GM04504 (cell line): ENCODE data around the gene OGA.

Source experiments
- DNase-seq: peaks from one replicate; pipeline ENCODE4 v3.0.0-alpha.2; 2012; ENCODE audit warnings: low read depth

The OGA gene

GRCh38 chr10:101835362-101835761 lies 17.1 kb upstream of the OGA start:
- DNase-seq, result no peak

- no peak for DNase-seq
Measured at GRCh38 chr10:101834341-101834740, 16.1 kb upstream of the OGA start.

- no peak for DNase-seq
Measured at GRCh38 chr10:101833466-101833865, 15.2 kb upstream of the OGA start.

GRCh38 chr10:101832325-101832771 lies 14.1 kb upstream of the OGA start:
- DNase-seq, result no peak

- no peak for DNase-seq
Measured at GRCh38 chr10:101831169-101831811, 13.0 kb upstream of the OGA start.

- DNase-seq, result peak; percentile 68
Measured at GRCh38 chr10:101830322-101831168, 12.3 kb upstream of the OGA start.

GRCh38 chr10:101829561-101830315 lies 11.5 kb upstream of the OGA start:
- no peak for DNase-seq

- no peak for DNase-seq
Measured at GRCh38 chr10:101828766-101829551, 10.7 kb upstream of the OGA start.

GRCh38 chr10:101827919-101828600 lies 9.8 kb upstream of the OGA start:
- DNase-seq, result no peak

- no peak for DNase-seq
Measured at GRCh38 chr10:101826852-101827434, 8.7 kb upstream of the OGA start.

- DNase-seq, result no peak
Measured at GRCh38 chr10:101824736-101825135, 6.5 kb upstream of the OGA start.

GRCh38 chr10:101818872-101819633 lies 809 bp upstream of the OGA start:
- DNase-seq, result no peak

- peak; percentile 88 for DNase-seq
Measured at GRCh38 chr10:101817337-101818118, 716 bp downstream of the OGA start.

GRCh38 chr10:101816913-101817336 lies 1.3 kb downstream of the OGA start:
- no peak for DNase-seq

GRCh38 chr10:101816376-101816775 lies 1.9 kb downstream of the OGA start:
- no peak for DNase-seq

- DNase-seq, result no peak
Measured at GRCh38 chr10:101814466-101815071, 3.7 kb downstream of the OGA start.

GRCh38 chr10:101812606-101813005 lies 5.6 kb downstream of the OGA start:
- no peak for DNase-seq

GRCh38 chr10:101807158-101807557 lies 11.1 kb downstream of the OGA start:
- no peak for DNase-seq

GRCh38 chr10:101803511-101803910 lies 14.7 kb downstream of the OGA start:
- no peak for DNase-seq
